Stimulated activated naive CD8-positive, alpha-beta T cell treated with anti-CD3 and anti-CD28 coated beads, Interleukin-15, Interleukin-2, amounts not matched to agents 100 U/mL and 50 U/mL, for 24 hours (primary cell): ENCODE data around the gene PRDM12.

Experiments
- ATAC-seq: fragments of 150-1000 bp; cut with Tn5 transposase; one replicate; pipeline ENCODE4 v1.10.0; 2021
- DNase-seq: peaks from one replicate; pipeline ENCODE4 v3.0.0; 2021

Gene PRDM12

DNA sequence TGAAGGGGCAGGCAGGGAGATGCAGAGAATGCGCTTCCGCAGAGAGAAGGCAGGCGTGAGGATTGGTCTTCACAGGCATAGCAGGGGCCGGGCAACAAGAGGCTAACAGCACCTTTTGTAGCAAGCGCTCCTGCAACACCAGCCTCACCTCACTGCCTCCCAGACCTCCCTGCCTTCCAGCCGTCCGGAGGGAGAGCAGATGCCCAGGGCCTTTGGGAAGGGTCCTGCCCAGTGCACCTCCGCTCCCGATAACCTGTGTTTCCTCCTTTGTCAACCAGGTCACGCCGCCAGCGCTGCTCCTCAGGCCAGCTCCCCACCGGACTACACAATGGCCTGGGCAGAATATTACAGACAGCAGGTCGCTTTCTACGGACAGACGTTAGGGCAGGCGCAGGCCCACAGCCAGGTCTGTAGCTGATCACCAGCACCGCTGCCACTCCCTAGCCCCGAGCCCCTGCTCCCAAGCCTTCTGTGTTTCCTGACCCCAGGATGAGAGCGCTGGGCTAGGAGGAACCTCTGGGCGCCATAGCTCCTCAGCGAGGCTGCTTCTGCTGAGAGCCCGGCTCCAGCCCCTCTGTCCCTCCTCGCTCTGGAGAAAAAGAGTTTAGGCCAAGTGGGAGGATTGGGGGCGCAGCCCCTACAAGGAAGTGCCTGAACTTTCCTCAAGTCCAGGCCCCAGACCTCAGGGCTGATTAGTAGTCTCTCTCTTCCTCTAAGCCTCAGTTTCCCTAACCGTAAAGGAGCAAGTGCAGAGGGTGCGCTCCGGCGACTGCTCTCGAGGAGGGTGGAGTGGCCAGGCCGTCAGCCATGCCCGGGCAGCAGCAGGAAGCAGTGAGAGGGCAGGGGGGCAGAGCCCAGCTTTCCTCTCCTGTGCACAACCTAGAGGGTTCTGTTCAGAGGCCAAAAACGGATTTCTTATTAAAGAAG, 28.4 kb upstream of the PRDM12 start:
- ATAC-seq (peak; percentile 17), DNase-seq (no peak)

DNA sequence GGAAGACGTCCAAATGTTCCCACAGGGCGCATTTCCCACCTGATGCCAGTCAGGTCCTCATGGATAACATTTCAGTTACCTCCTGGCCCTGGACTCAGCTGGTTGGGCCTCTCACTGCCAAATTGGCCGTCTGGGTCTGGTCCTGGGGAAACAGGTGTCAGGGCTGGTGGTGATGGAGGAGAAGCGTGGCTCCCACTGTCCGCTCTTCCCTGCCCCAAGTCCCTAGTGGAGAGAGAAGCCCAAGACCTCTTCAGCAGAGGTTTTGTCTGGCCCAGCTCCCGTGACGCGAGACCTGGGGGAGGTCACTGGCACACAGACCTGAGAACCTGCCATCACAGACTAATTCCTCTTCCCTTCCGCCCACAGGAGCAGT, 27.8 kb upstream of the PRDM12 start:
- ATAC-seq (no peak), DNase-seq (no peak)

DNA sequence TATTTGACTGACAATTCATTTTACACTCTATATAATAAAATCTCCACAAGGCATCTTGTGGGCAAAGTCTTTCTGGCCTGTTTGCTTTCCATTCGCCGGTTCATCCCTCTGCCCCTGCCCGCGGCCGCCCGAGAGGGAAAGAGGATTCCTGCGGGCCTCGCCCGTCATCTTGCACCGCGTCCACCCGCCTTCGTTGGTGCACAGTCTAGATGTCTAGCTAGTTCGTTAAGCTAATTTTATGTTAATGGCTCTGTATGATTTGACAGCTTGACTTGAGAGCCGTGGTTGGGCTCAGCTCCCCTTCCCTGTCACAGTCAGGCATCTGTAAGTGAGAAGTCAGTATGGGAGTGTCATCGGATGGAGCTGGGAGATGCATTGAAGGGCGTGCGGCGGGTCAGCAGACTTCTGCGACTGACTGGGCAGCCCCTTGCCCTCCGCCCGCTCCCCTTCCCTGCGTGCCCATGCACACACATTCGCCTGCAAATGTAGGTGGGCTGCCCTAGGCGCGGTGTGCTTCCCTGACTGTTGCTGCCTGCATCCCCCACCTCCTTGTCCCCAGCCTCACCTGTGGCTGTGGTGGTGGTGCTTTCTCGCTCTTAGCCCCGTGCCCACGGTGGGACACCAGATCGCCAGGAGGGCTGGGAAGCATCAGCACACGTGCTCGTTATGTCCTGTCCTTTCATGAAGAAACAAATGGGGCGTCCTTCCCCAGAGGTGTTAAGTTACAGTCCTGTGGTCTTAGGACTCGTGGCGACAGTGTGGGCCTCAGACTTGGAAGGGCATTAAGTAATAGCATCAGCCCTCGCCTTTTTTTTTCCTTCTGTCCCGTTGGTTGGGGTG, 25.9 kb upstream of the PRDM12 start:
- DNase-seq: no peak
- no peak for ATAC-seq

DNA sequence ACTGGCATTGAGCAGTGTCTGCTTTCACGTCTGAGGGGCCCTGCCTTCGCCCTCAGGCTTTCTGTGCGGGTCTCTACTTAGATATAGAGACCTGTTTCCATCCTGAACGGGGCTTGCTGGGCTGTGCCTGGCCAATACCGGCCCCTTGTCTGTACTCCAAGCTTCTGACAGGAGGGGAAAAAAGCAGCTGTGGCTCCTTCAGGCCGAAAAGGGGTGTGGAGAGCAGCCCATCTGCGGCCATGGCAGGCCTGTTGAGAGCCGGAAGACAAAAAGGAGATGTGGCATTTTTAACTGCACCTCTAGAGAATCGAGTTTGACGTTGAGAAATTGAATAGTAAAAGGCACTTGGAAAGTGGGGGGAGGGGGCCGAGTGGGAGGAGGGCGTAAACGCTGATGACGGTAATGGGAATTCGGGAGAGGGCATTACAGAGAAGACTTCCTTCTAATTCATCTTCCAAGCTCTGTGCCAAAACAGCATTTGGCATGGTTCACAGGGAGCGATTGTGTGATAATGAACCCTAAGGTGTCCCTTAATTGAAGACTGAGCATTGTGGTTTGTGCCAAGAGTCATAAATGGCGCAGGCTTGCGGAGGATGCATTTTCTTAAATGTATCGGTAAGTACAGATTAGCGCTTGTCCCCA, 25.1 kb upstream of the PRDM12 start:
- ATAC-seq (no peak), DNase-seq (no peak)

DNA sequence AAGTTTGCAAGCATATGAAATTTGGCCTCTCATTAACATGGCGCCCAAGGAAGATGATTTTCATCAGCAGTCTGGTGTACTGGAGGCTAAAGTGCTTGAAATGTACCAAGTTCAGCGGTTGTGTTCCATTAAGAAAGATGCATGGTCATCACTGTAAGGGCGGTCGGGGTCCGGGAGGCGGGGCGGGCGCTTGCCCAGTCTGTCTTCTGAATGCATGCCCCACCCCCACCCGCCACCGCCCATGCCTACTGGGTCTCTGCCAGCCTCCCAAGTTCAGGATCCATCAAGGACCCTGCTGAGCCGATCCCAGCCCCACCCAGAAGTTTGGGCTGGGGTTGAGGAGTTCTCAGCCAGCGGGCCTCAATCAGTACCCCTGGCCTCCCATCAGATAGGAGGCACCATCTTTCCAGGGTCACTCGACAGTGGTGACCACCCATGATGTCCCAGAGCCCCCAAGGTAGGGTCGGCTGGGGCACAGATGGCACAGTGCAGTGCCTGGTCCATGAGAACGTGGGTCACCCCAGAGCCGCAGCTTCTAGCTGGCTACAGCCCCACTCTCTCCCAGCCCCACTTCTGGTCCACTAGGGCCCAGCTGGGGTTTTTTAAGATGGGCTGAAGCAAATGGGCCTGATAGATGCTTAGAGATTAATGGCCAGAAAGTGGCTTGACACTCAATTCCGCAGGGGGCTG, 24.4 kb upstream of the PRDM12 start:
- ATAC-seq (no peak), DNase-seq (no peak)

DNA sequence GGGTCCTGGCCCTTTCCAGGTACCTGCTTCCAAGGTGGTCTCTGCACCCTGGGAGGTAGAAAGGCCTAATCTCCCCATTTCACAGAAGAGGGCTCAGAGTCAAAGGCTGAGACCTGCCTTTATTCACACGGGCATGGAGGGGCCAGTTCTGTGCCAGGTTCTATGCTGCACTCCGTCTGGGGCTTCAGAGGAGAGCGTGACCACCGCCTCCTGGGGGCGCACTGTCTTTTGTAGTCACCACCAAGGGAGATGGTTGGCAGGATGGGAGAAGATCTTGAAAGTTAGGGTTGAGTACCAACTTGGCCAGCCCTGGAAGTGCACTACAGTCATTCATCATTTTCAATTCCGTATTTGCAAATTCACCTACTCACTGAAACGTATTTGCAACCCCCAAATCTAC, 23.7 kb upstream of the PRDM12 start:
- no peak for ATAC-seq
- no peak for DNase-seq

DNA sequence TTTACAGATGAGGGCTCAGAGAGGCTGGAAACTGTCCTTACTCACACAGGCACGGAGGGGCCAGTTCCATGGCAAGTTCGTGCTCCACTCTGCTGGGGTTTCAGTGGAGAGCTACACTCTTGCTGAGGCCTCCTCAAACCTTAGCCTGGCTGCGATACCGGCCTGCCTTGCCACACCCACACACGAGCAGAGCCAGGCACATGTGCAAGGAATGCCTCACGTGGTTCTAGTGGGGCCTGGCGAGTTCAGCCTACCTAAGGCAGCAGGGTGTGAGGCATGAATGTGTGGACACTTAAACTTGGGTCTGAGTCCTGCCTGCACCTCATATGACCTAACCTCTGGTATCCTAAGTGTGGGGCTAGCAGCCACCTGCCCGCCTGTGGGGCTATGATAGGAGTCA, 21.5 kb upstream of the PRDM12 start:
- DNase-seq: no peak
- no peak for ATAC-seq

DNA sequence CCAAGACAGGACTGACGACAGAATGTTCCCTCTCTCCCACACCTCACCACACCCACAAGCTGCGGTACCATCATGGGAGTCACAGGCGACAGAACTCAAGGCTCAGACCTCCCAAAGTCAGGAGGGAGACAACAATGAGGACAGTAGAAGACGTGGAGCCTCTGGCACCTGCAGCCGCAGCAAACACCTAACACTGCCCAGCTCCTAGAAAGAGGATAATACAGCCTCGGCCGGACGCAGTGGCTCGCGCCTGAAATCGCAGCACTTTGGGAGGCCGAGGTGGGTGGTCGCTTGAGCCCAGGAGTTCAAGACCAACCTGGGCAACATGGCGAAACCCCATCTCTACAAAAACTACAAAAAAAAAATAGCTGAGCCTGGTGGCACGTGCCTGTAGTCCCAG, 13.2 kb upstream of the PRDM12 start:
- DNase-seq (no peak), ATAC-seq (no peak)

DNA sequence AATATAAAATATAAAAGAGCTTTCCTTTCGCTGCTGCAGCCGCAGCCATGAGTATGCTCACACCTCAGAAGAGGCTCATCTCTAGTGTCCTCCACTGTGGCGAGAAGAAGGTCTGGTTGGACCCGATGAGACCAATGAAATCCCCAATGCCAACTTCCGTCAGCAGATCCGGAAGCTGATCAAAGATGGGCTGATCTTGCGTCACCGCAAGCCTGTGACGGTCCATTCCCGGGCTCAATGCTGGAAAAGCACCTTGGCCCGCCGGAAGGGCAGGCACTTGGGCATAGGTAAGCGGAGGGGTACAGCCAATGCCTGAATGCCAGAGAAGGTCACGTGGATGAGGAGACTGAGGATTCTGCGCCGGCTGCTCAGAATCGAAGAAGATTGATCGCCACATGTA, 12.6 kb upstream of the PRDM12 start:
- DNase-seq: no peak
- ATAC-seq: no peak

DNA sequence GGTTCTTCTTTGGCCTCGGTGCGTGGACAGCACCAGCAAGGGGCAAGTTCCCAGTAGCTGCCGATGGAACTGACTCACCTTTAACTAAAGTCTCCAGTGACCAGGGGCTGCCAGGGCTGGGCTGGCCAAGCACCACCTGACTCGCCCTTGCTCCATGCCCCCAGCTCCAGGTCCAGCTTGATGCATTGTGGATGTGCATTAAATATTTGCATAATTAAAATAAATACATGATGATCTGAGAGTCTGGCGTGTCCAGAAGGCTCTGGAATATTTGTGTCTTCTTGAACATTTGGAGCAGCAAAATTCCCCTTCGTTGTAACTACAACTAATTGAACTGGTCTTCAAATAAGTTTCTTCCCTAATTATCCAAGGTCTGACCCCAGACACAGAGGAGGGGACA, 9.5 kb upstream of the PRDM12 start:
- no peak for DNase-seq
- no peak for ATAC-seq

DNA sequence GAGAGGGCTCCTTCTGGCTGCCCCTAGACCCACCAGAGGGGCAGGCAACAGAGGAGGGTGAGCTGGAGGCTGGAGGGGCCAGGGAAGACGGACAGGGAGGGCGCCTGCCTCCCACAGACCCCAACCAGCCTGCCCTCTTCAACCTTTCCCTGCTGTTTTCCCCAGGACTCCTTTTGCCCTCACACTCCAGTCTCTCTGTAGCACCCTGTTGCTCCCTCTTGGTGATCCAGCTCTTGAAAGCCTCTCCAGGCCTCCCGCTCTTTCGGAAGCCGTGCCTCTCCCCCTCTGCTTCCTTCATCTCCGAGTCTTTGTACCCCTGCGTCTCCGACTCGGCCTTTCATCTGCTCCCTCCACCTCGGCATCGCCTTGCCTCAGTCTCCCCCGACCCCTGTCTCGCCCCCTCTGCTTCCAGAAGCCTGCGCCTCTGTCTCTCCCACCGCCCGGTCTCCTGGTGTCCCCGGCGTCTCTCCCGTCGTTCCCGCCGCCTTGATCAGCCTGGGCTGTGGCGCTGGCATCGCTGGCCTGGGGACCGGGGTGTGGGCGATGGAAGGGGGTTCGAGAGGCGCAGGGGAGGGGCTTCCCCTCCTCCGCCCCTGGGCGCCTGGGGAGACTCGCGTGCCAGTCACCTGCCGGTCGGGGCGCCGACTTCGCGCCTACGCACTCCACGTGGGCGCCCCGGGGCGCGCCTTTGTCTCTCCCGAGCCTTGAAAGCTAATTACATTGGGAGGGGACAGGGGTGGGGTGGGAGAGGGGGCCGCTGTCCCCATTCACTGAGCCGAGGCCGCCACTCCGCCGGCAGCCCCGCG, 5.3 kb upstream of the PRDM12 start:
- ATAC-seq (no peak), DNase-seq (no peak)

DNA sequence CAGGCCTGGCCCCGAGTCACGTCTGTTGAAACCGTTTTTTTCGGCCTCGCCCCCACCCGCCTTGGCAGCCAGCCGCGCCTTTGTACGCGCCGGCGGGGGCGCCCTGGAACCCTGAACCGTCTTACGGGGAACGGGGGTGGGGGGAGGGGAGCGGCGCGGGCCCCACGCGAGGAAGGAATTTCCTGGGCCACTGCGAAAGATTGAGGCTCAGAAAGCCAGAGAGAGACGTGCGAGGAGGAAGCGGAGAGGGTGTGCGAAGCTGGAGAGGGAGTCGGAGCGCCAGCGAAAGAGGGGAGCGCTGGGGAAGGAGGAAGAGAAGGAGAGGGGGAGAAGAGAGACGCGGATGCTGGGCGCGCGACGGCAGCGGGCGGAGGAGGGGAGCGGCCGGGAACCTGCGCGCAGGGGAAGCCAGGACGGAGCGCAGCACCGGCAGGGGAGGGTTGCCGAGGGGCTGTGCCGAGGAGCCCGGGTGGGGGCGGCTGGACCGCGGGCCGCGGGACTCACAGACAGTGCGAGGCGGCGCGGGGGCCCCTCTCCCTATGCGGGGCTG, 4.6 kb upstream of the PRDM12 start:
- DNase-seq (no peak), ATAC-seq (no peak)

DNA sequence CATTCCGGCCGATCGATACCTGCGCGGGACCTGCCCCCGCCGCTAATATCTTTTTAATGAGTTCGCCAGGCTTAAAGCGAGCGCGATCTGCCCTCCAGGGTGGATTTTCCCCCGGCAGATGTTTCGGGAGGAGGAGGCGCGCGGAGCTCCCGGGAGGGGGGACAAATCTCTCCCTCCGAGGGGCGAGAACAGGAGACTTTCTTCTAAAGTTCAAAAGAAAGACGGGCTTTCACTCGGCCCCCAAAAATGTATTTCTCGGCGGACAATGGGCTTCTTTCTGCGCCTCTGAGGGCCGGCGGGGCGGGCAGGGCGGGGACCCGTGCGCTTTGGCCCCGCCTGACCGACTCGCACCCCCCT, 4.1 kb upstream of the PRDM12 start:
- no peak for ATAC-seq
- DNase-seq: no peak

DNA sequence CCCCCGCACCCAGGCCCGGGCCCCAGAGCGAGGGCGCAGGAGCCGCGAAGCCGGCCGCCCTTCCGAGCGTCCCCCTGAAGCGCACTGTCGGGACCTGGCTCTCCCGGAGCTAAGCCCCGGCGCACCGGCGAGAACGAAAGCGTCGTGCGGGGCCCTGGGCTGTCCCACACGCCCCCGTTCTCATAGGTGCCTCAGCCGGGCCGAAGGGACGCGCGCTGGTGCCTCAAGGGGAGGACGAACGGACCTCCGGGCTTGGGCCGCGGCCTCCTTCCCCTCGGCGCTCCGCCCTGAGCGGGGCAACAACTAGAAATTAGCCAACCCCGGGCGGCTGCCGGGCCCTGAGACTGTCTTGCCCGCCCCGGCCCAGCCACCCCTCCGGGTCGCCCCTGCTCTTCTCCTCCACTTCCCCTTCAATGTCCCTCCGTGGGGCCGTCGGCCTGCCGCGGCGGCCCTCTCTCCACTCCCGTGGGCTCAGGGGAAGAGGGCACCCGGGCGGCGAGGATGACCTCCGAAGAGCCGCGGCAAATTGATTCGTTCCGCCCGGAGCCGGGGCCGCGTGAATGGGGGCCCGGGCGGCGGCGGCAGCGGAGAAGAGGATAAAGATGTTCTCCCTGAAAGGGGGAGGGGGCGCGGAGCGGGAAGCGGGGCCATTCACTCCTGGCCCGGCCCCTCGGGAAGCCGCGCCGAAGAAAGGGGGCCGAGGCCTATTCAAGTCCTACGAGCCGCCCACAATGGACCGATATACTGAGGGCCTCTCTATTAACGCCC, 3.5 kb upstream of the PRDM12 start:
- DNase-seq: no peak
- no peak for ATAC-seq

DNA sequence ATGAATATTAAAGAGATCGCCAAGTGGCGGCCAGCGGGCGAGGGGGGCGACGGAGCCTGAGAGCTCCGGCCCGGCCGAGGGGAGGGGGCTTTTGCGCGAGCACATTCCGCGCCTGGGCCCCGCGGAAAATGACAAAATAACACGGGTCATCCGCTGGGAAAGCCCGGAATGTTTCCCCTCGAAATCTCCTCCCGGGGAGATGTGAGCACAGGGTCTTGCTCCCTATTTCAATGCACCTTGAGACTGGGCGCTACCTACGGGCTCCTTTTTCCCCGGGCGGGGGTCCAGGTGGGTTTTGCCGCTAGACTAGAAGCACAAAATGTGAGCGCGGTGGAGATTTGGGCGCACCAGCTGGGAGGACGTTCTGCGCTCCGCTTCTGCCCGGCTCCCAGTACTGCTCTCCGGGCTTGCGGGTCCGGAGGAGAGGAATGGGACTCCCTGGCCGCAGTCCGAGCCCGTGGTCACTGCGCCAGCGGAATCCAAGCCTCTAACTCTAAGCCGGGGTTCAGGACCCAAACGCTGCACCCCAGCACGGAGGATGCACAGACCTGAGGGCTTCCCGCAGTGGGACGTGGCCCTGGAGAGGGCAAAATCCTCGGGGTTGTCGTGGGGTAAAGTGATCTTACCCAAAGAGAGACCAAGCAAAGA, 2.8 kb upstream of the PRDM12 start:
- no peak for ATAC-seq

DNA sequence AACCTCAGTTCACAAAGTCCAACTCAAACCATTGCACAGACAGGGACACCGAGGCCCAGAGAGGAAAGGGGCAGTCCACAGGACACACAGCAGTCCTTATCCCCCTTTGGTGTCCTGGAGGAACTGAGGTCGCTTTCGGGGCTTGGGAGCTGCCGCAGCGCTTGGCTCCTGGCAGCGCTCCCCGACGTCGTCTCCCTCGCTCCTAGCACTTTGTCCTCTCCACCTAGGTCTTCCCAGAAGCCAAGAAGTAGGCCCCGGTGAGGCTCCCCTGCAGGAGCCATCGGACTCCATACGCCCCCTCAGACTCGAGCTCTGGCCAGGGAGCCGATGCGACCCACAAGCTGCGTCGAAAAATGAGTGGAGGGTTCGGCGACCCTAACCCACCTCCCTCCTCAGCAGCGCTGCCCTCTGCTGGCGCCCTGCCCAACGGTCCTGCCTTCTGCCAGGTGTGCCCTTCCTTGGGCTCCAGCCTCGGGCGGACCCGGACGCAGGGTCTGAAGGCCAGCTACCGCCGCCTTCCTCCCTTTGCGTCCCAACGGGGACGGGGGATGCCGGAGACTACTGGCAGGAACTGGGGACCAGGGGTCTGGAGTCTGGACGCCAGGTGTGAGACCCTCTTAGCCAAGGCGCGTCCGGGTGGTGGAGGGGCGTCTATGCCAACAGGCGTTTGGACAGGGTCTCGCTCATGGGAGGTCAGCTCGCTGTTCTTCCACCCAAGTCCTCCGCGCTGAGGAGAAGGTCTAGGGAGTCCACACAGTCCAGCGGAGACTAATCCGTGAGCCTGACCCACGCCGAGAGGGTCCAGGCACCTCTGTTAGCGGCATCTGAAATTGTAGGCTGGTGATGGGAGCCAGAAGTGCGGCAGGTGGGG, 2.1 kb upstream of the PRDM12 start:
- ATAC-seq (no peak), DNase-seq (peak; percentile 16)

More for the DNA sequence above, 2.8 kb upstream of the PRDM12 start:
- DNase-seq: no peak

DNA sequence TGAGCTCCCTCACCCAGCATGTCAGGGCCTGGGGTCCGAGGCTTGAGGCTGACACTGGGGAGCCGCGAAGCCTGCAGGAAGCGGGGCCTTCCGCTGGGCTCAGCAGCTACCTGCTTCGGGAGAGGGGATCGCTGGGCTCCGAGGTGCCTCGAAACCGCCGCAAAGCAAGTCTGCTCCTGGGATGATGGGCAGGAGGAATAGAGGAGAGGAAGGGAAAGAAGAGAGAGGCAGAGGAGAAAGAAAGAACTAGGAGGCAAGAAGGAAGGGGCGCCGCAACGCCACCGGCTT, 1.5 kb upstream of the PRDM12 start:
- DNase-seq: peak; percentile 18
- ATAC-seq: no peak

DNA sequence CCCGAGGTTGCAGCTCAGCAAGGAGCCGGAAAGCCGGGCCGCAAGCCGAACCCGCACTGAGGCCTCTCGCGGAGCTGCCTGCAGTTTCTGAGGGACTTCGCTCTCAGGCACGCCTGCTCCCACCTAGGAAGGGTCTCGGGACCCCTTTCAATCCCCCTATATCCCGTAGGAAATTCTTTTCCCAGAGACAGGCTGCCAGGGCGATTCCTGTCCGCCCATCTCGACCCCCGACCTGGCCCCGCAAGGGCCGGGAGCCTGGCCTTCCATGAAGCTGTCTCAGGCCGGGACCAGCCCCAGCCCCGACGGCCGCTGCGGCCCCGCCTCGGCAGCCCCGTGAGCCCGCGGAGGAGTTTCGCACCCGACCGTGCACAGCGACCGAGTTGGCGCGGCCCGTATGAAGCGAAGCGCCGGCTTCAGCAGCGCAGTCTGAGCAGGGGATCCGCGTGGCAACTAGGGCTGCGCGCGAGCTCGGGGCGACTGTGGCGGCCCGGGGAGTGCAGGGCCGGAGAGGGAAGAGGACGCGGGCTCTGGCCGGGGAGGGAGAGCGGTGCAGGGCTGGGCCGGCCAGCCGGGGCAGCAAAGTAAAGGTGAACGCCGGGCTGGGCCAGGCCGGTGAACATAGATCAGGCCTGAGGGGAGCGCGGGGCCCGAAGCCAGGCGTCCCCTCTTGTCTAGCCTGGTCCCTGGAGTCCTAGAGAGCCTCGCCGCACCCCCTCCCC, 977 bp upstream of the PRDM12 start:
- peak; percentile 54 for ATAC-seq
- peak; percentile 29 for DNase-seq

DNA sequence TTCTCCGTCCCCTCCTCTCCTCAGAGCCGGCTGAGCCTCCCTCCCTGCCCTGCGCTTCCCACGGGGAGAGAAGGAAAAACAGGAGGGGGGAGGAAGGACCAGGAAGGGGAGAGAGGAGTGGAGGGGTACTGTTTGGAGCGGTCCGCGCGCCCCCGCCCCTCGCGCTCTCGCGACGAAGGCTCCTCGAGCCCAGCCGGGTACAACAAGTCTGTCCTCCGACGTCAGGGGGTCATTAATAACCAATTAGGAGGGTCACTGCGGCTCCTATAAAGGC, 480 bp upstream of the PRDM12 start:
- no peak for DNase-seq
- ATAC-seq: no peak
